Left cardiac atrium (tissue), 4 donors: ENCODE measurements around the gene ELMO3. TPM values are rescaled to one million over a fixed set of nuclear protein-coding genes. Genes with fewer than 3 reads are reported as not detected.

Experiments
- ATAC-seq, 2 donors: fragments of 200-7000 bp; cut with Tn5 transposase; one replicate each; pipeline ENCODE4 v1.9.1; 2020; ENCODE audit warnings: mild to moderate bottlenecking in 2 of 2, moderate library complexity in 2 of 2
- DNase-seq: peaks from one replicate; pipeline ENCODE4 v3.0.0-alpha.2; 2020
- intact Hi-C, 2 donors: fragments of 100-400 bp; cut with DNase I; formaldehyde crosslinking; loops; one replicate each; pipeline versions ENCODE4 v1.14.1 to v1.15.1; 2022 to 2023
- total RNA-seq, 2 donors: library from RNA; stranded (reverse); fragmentation: NEBNext Ultra II Directional; extraction: Animal tissue kit (Norgen Biotek cat#: 25700); gene quantifications; one replicate each; pipeline ENCODE4 v1.2.1, GENCODE V29; 2021
- donor health status: DM: no; HTN: yes; CAD: no.
- donor health status: DM: no; HTN: yes; CAD: no; lungs with severe emphysema.
- donor health status: DM: yes; HTN: yes; CAD: no.
- donor health status: Dilated cardiomyopathy.

ELMO3 gene
- total RNA-seq, 2 donors from 2014 or later: 1.0 to 1.6 TPM

GRCh38 chr16:67207249-67208091 lies 8.5 kb downstream of the ELMO3 start:
- no peak for DNase-seq
- intact Hi-C loops: no loop called here
- ATAC-seq: peak in 1 of 2 donors; percentile 13

- no peak for ATAC-seq
- DNase-seq: no peak
- intact Hi-C loops: no loop called here
Measured at GRCh38 chr16:67208154-67208896, 9.4 kb downstream of the ELMO3 start.

GRCh38 chr16:67209565-67209964 lies 10.6 kb downstream of the ELMO3 start:
- intact Hi-C loops: no loop called here
- no peak for DNase-seq
- ATAC-seq: no peak

GRCh38 chr16:67210069-67210937 lies 11.4 kb downstream of the ELMO3 start:
- DNase-seq: no peak
- ATAC-seq: peak in 1 of 2 donors; percentile 20
- intact Hi-C loops: no loop called here

GRCh38 chr16:67211674-67212073 lies 12.7 kb downstream of the ELMO3 start:
- intact Hi-C loops: no loop called here
- ATAC-seq (no peak), DNase-seq (no peak)

- intact Hi-C loops: no loop called here
- no peak for DNase-seq
- no peak for ATAC-seq
Measured at GRCh38 chr16:67212766-67213165, 13.8 kb downstream of the ELMO3 start.

GRCh38 chr16:67213197-67214019 lies 14.5 kb downstream of the ELMO3 start:
- DNase-seq (no peak), ATAC-seq (no peak)
- intact Hi-C loops: no loop called here

GRCh38 chr16:67215706-67216105 lies 16.8 kb downstream of the ELMO3 start:
- ATAC-seq (no peak), DNase-seq (no peak)

GRCh38 chr16:67216612-67217490 lies 17.9 kb downstream of the ELMO3 start:
- intact Hi-C loops: no loop called here
- DNase-seq (peak; percentile 84), ATAC-seq (peak; percentile 89 to 90)

More at GRCh38 chr16:67215706-67216105, 16.8 kb downstream of the ELMO3 start:
- intact Hi-C loops: no loop called here

- intact Hi-C loops: no loop called here
- ATAC-seq (no peak), DNase-seq (no peak)
Measured at GRCh38 chr16:67223992-67224391, 25.1 kb downstream of the ELMO3 start.

- ATAC-seq: no peak
- DNase-seq: no peak
- intact Hi-C loops: no loop called here
Measured at GRCh38 chr16:67226295-67226803, 27.4 kb downstream of the ELMO3 start.

- DNase-seq (peak; percentile 99), ATAC-seq (peak; percentile 97)
- intact Hi-C loops: no loop called here
Measured at GRCh38 chr16:67226804-67227566, 28.1 kb downstream of the ELMO3 start, which contains the start of gene TMEM208. Gene TMEM208 (plus strand): TSS chr16:67227130. CDS start chr16:67227219, 89 bp downstream.

- intact Hi-C loops: no loop called here
- no peak for DNase-seq
- ATAC-seq: no peak
Measured at GRCh38 chr16:67227567-67227921, 28.6 kb downstream of the ELMO3 start.

GRCh38 chr16:67228034-67228785 lies 29.3 kb downstream of the ELMO3 start:
- no peak for DNase-seq
- no peak for ATAC-seq
- intact Hi-C loops: no loop called here

- intact Hi-C loops: no loop called here
- ATAC-seq (no peak), DNase-seq (no peak)
Measured at GRCh38 chr16:67228905-67229304, 30.0 kb downstream of the ELMO3 start.
